Fibroblast of skin of left quadriceps (primary cell): ENCODE measurements around the gene MLX.
"Not testable (repeated sequence)": the region's sequence is repeated elsewhere in the genome, so short reads cannot be mapped to it uniquely, and the experiment has no call there.

ENCODE experiments used
- DNase-seq, 2 experiments: peaks; one replicate each; pipeline ENCODE4 v3.0.0-alpha.2; 2013; ENCODE audit warnings: low read depth in 2 of 2

The MLX gene

GRCh38 chr17:42578282-42578869 lies 11.5 kb downstream of the MLX start:
- DNase-seq: peak in 1 of 2 experiments; percentile 48

- DNase-seq: no peak
These were observed 13.1 kb downstream of the MLX start for GRCh38 chr17:42579794-42580551.

- no peak for DNase-seq
These were observed 14.9 kb downstream of the MLX start for GRCh38 chr17:42581744-42582270.

GRCh38 chr17:42584880-42585279 lies 18.0 kb downstream of the MLX start:
- no peak for DNase-seq

GRCh38 chr17:42585353-42585752 lies 18.5 kb downstream of the MLX start:
- DNase-seq: no peak

- no peak for DNase-seq
These were observed 19.8 kb downstream of the MLX start for GRCh38 chr17:42586514-42587230.

- no peak for DNase-seq
These were observed 24.0 kb downstream of the MLX start for GRCh38 chr17:42590886-42591285.

- DNase-seq: no peak
These were observed 24.5 kb downstream of the MLX start for GRCh38 chr17:42591411-42591810.

- DNase-seq: no peak
These were observed 29.5 kb downstream of the MLX start for GRCh38 chr17:42596386-42596785.

- DNase-seq: no peak
These were observed 32.0 kb downstream of the MLX start for GRCh38 chr17:42598905-42599304.

GRCh38 chr17:42603318-42603717 lies 36.4 kb downstream of the MLX start:
- no peak for DNase-seq

GRCh38 chr17:42607769-42608168 lies 40.9 kb downstream of the MLX start:
- DNase-seq: no peak

GRCh38 chr17:42608305-42609181 lies 41.6 kb downstream of the MLX start:
- no peak for DNase-seq

GRCh38 chr17:42609182-42609813 lies 42.4 kb downstream of the MLX start, which contains the start of the genes RETREG3 and TUBG1:
TSS of gene RETREG3 (minus strand) at chr17:42609374. CDS start at chr17:42609324, 50 bp downstream.
TSS of gene TUBG1 (plus strand) at chr17:42609683. CDS start at chr17:42609738, 55 bp downstream.
- DNase-seq: peak; percentile 98

- DNase-seq: not testable (repeated sequence)
These were observed 43.2 kb downstream of the MLX start for GRCh38 chr17:42609814-42610801.

- no peak for DNase-seq
These were observed 45.1 kb downstream of the MLX start for GRCh38 chr17:42612013-42612412.

GRCh38 chr17:42613699-42614295 lies 46.9 kb downstream of the MLX start:
- DNase-seq: no peak

GRCh38 chr17:42617956-42618431 lies 51.1 kb downstream of the MLX start:
- no peak for DNase-seq
